ENCODE results near the gene LAGE3. TPM values are rescaled to one million over a fixed set of nuclear protein-coding genes. Genes with fewer than 3 reads are reported as not detected.

The LAGE3 gene
- total and polyA plus RNA-seq, 4 donors: 10.3 to 32.0 (median 23.9) TPM

GRCh38 chrX:154513716-154514115 is 34.6 kb upstream of the LAGE3 start:
- peaks cover 0 to 14% (median under 1%) of the 10 kb centered on the region in 4 donors for H3K9me3 ChIP-seq (ENCODE audit: control insufficient read depth in 4 of 4, insufficient read depth in 3 of 4, low read length in 3 of 4)
- no peak for ATAC-seq (ENCODE audit: insufficient read depth, low FRiP score)
- no peak overlapping the region for H3K4me3 ChIP-seq
- peaks cover 0 to 5% (median 2%) of the 10 kb centered on the region in 4 donors for H3K36me3 ChIP-seq (ENCODE audit: control insufficient read depth in 4 of 4, insufficient read depth in 4 of 4, low read length in 4 of 4)
- 80 to 84% methylated on average over 2 of the region's 2 CpGs for WGBS, 2 donors
- no peaks in the 10 kb centered on the region for H3K27me3 ChIP-seq (ENCODE audit: control insufficient read depth in 3 of 3, insufficient read depth in 3 of 3, low read length in 2 of 3)
- peaks cover 0 to 15% (median 4%) of the 10 kb centered on the region in 5 donors for H3K4me1 ChIP-seq (ENCODE audit: control insufficient read depth in 5 of 5, insufficient read depth in 5 of 5, low read length in 5 of 5)
- no peak for DNase-seq
- no peak for TF ChIP-seq CTCF (IDR thresholded peaks at IDR 0.05; ENCODE audit: control extremely low read depth, extremely low read depth)
- H3K9ac ChIP-seq (ENCODE audit: insufficient read depth in 1 of 2, low read length in 2 of 2): no peak overlapping the region
- no peak overlapping the region for H3K27ac ChIP-seq (ENCODE audit: low read depth in 1 of 2, low read length in 1 of 2)

- no peak overlapping the region for H3K27ac ChIP-seq (ENCODE audit: low read depth in 1 of 2, low read length in 1 of 2)
- no peak for TF ChIP-seq CTCF (IDR thresholded peaks at IDR 0.05; ENCODE audit: control extremely low read depth, extremely low read depth)
- ATAC-seq (ENCODE audit: insufficient read depth, low FRiP score): no peak
These were observed 33.9 kb upstream of the LAGE3 start for GRCh38 chrX:154512879-154513553.

DNA sequence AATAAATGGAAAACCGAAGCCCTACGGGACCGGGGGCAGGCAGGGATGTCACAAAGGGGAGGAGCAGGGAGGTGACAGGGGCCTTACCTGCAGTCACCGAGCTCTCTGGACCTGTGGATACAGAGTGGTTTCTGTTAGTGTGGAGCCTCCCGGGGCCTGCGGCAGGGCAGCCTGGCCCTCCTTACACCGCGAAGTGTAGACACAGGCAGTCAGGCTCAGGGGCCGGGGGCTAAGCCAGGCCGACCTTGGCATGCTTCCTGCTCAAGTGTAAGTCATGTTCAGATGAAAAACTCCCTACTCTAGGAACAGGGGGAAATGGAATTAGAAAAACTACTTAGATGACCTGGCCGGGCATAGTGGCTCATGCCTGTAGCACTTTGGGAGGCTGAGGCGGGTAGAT is 32.7 kb upstream of the LAGE3 start:
- no peak overlapping the region for H3K4me3 ChIP-seq
- DNase-seq (no peak), ATAC-seq (ENCODE audit: insufficient read depth, low FRiP score) (no peak)
- peaks cover 2 to 6% (median 5%) of the 10 kb centered on the region in 4 donors for H3K36me3 ChIP-seq (ENCODE audit: control insufficient read depth in 4 of 4, insufficient read depth in 4 of 4, low read length in 4 of 4)
- H3K9ac ChIP-seq (ENCODE audit: insufficient read depth in 1 of 2, low read length in 2 of 2): no peak overlapping the region
- peaks cover 0 to 20% (median under 1%) of the 10 kb centered on the region in 4 donors for H3K9me3 ChIP-seq (ENCODE audit: control insufficient read depth in 4 of 4, insufficient read depth in 3 of 4, low read length in 3 of 4)
- TF ChIP-seq CTCF (IDR thresholded peaks at IDR 0.05; ENCODE audit: control extremely low read depth, extremely low read depth): no peak
- WGBS, 2 donors: 57 to 79% methylated on average over 12 of the region's 12 CpGs
- H3K27ac ChIP-seq (ENCODE audit: low read depth in 1 of 2, low read length in 1 of 2): no peak overlapping the region
- peaks cover 0 to 4% (median 0%) of the 10 kb centered on the region in 5 donors for H3K4me1 ChIP-seq (ENCODE audit: control insufficient read depth in 5 of 5, insufficient read depth in 5 of 5, low read length in 5 of 5)
- no peaks in the 10 kb centered on the region for H3K27me3 ChIP-seq (ENCODE audit: control insufficient read depth in 3 of 3, insufficient read depth in 3 of 3, low read length in 2 of 3)

More at GRCh38 chrX:154512879-154513553, 33.9 kb upstream of the LAGE3 start:
- Histone ChIP-seq H3K27me3 (ENCODE audit: control insufficient read depth in 3 of 3, insufficient read depth in 3 of 3, low read length in 2 of 3) (no peaks in the 10 kb centered on the region), H3K9me3 (ENCODE audit: control insufficient read depth in 4 of 4, insufficient read depth in 3 of 4, low read length in 3 of 4) (peaks cover 0 to 18% (median under 1%) of the 10 kb centered on the region in 4 donors), H3K4me1 (ENCODE audit: control insufficient read depth in 5 of 5, insufficient read depth in 5 of 5, low read length in 5 of 5) (peaks cover 0 to 11% (median 4%) of the 10 kb centered on the region in 5 donors), H3K36me3 (ENCODE audit: control insufficient read depth in 4 of 4, insufficient read depth in 4 of 4, low read length in 4 of 4) (peaks cover 0 to 6% (median 4%) of the 10 kb centered on the region in 4 donors), H3K4me3 (no peak overlapping the region), H3K9ac (ENCODE audit: insufficient read depth in 1 of 2, low read length in 2 of 2) (no peak overlapping the region)
- DNase-seq: no peak
- 90 to 94% methylated on average over 16 of the region's 16 CpGs for WGBS, 2 donors

Data from lung (tissue), 12 donors.